ENCODE results near the gene ARHGAP18.

Gene ARHGAP18

GRCh38 chr6:129744201-129744879, 34.4 kb upstream of the ARHGAP18 start:
- peak; percentile 49 for DNase-seq (ENCODE audit: low spot score)
- POLR2A ChIA-PET (ENCODE audit: low non-redundant PET), result interaction anchor here (0.5 kb wide), 1 partner anchor 203 kb away, joined by 3 read pairs; no protein-coding TSS in a partner anchor

GRCh38 chr6:129740013-129740412, 30.0 kb upstream of the ARHGAP18 start:
- TF ChIP-seq CTCF (conservative IDR thresholded peaks at IDR 0.05; ENCODE audit: low read depth), result no peak
- CTCF ChIA-PET, result interaction anchor here (0.6 to 0.7 kb wide), 2 partner anchors 9 to 126 kb away, joined by 3 read pairs; no protein-coding TSS in a partner anchor
- DNase-seq (ENCODE audit: low spot score), result no peak
- H3K27ac ChIP-seq, result no peak overlapping the region
- POLR2A ChIA-PET (ENCODE audit: low non-redundant PET), result no interaction called here

More at GRCh38 chr6:129744201-129744879, 34.4 kb upstream of the ARHGAP18 start:
- no peak overlapping the region for H3K27ac ChIP-seq
- no peak for TF ChIP-seq CTCF (conservative IDR thresholded peaks at IDR 0.05; ENCODE audit: low read depth)
- CTCF ChIA-PET, result interaction anchor here (0.6 to 1.4 kb wide), 3 partner anchors 14 to 306 kb away, joined by 3 to 5 read pairs (median 4); no protein-coding TSS in a partner anchor

GRCh38 chr6:129736105-129736504, 26.1 kb upstream of the ARHGAP18 start:
- POLR2A ChIA-PET (ENCODE audit: low non-redundant PET), result no interaction called here
- CTCF ChIA-PET, result interaction anchor here (0.9 kb wide), 1 partner anchor 12 kb away, joined by 3 read pairs; no protein-coding TSS in a partner anchor
- no peak for DNase-seq (ENCODE audit: low spot score)
- H3K27ac ChIP-seq, result no peak overlapping the region
- TF ChIP-seq CTCF (conservative IDR thresholded peaks at IDR 0.05; ENCODE audit: low read depth), result no peak

GRCh38 chr6:129733290-129733689, 23.3 kb upstream of the ARHGAP18 start:
- ChIA-PET POLR2A (ENCODE audit: low non-redundant PET) (no interaction called here), CTCF (no interaction called here)
- H3K27ac ChIP-seq, result no peak overlapping the region
- no peak for DNase-seq (ENCODE audit: low spot score)
- no peak for TF ChIP-seq CTCF (conservative IDR thresholded peaks at IDR 0.05; ENCODE audit: low read depth)

- DNase-seq (ENCODE audit: low spot score), result peak; percentile 27
- POLR2A ChIA-PET (ENCODE audit: low non-redundant PET), result no interaction called here
- CTCF ChIA-PET, result interaction anchor here (1.2 kb wide), 1 partner anchor 135 kb away, joined by 3 read pairs; no protein-coding TSS in a partner anchor
- no peak for TF ChIP-seq CTCF (conservative IDR thresholded peaks at IDR 0.05; ENCODE audit: low read depth)
- H3K27ac ChIP-seq, result no peak overlapping the region
Measured at GRCh38 chr6:129732542-129732941, 22.6 kb upstream of the ARHGAP18 start.

- CTCF ChIA-PET, result interaction anchor here (1.2 kb wide), 1 partner anchor 134 kb away, joined by 3 read pairs; no protein-coding TSS in a partner anchor
- no peak for DNase-seq (ENCODE audit: low spot score)
- no peak for TF ChIP-seq CTCF (conservative IDR thresholded peaks at IDR 0.05; ENCODE audit: low read depth)
- no peak overlapping the region for H3K27ac ChIP-seq
- POLR2A ChIA-PET (ENCODE audit: low non-redundant PET), result no interaction called here
Measured at GRCh38 chr6:129732034-129732433, 22.1 kb upstream of the ARHGAP18 start.

Data from RWPE1 (cell line).